ENCODE measurements around the gene PDE2A.

DNA sequence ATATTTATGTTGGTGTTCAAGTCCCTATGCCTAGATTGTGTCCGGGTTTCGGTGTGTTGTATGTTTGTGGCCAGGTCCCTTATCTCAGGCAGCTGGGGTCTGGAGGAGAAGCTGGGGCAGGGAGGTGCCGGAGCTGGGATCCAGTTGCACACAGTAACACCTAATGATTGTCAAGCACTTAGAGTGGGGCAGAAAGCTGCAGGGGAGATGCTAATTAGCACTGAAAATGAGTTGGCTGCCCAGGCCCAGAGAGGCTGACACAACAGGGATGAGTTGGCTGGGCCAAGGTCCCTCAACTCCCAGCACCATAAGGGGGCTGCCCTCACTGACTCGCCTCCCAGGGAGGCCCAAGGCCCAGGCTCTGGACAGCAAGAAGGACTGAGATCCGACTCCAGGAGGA is 12.2 kb downstream of the PDE2A start:
- TF ChIP-seq, protein P1, sequence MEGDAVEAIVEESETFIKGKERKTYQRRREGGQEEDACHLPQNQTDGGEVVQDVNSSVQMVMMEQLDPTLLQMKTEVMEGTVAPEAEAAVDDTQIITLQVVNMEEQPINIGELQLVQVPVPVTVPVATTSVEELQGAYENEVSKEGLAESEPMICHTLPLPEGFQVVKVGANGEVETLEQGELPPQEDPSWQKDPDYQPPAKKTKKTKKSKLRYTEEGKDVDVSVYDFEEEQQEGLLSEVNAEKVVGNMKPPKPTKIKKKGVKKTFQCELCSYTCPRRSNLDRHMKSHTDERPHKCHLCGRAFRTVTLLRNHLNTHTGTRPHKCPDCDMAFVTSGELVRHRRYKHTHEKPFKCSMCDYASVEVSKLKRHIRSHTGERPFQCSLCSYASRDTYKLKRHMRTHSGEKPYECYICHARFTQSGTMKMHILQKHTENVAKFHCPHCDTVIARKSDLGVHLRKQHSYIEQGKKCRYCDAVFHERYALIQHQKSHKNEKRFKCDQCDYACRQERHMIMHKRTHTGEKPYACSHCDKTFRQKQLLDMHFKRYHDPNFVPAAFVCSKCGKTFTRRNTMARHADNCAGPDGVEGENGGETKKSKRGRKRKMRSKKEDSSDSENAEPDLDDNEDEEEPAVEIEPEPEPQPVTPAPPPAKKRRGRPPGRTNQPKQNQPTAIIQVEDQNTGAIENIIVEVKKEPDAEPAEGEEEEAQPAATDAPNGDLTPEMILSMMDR (IDR thresholded peaks at IDR 0.05) = no peak
- TF ChIP-seq EZH2 (IDR thresholded peaks at IDR 0.05; ENCODE audit: borderline replicate concordance, insufficient read depth, low read depth, low read length, poor library complexity, severe bottlenecking) = no peak

Data from B cell (primary cell).